AG09309 (cell line): ENCODE results near the gene HLCS.
A peak's percentile ranks its signal among the peaks of the same experiment; 100 is the strongest.

Source experiments
- DNase-seq: peaks from one replicate; pipeline ENCODE4 v3.0.0-alpha.2; 2010; ENCODE audit warnings: low read depth
- H3K4me3 ChIP-seq: 2 replicates; pipeline ENCODE4 v1.5.1; 2011; ENCODE audit warnings: mild to moderate bottlenecking, low read depth, low read length, moderate library complexity; ENCODE audit not compliant: control insufficient read depth
- CTCF ChIP-seq: IDR thresholded peaks from 2 replicates; pipeline ENCODE4 v1.5.1; 2011; ENCODE audit warnings: mild to moderate bottlenecking, low read depth, low read length, inconsistent platforms; ENCODE audit not compliant: insufficient read depth, control insufficient read depth; ENCODE audit errors: missing control alignments

Gene HLCS

GRCh38 chr21:36706951-36707762, 259.3 kb downstream of the HLCS start:
- no peak overlapping the region for H3K4me3 ChIP-seq
- TF ChIP-seq CTCF = peak; percentile 16
- DNase-seq = no peak

- no peak for TF ChIP-seq CTCF
- DNase-seq = no peak
- H3K4me3 ChIP-seq = no peak overlapping the region
Observed at GRCh38 chr21:36706482-36706852, 260.0 kb downstream of the HLCS start.

- no peak for DNase-seq
- peak; percentile 15 for TF ChIP-seq CTCF
- H3K4me3 ChIP-seq = no peak overlapping the region
Observed at GRCh38 chr21:36705679-36706481, 260.6 kb downstream of the HLCS start.

GRCh38 chr21:36704958-36705678, 261.4 kb downstream of the HLCS start:
- TF ChIP-seq CTCF = no peak
- no peak for DNase-seq
- H3K4me3 ChIP-seq = no peak overlapping the region

- no peak overlapping the region for H3K4me3 ChIP-seq
- DNase-seq = no peak
- TF ChIP-seq CTCF = no peak
Observed at GRCh38 chr21:36704281-36704957, 262.1 kb downstream of the HLCS start.

- no peak for TF ChIP-seq CTCF
- no peak overlapping the region for H3K4me3 ChIP-seq
Observed at GRCh38 chr21:36703626-36704280, 262.7 kb downstream of the HLCS start.

More at GRCh38 chr21:36703626-36704280, 262.7 kb downstream of the HLCS start:
- no peak for DNase-seq
